Keratinocyte (primary cell): Measurements from ENCODE around the gene DGKI. TPM values are rescaled to one million over a fixed set of nuclear protein-coding genes. Genes with fewer than 3 reads are reported as not detected.
A peak's percentile ranks its signal among the peaks of the same experiment; 100 is the strongest.

ENCODE experiments used
- DNase-seq: peaks from one replicate; pipeline ENCODE4 v3.0.0-alpha.2; 2011; ENCODE audit warnings: low read depth, missing footprints, low spot score
- FAIRE-seq: peaks from 2 replicates; lab custom pipeline; 2011; peaks lifted over from hg19 to GRCh38; lab: Jason Lieb, UNC
- H2AFZ ChIP-seq: 2 replicates; pipeline ENCODE4 v1.6.0; 2012; ENCODE audit warnings: low read length, control low read depth, inconsistent platforms; ENCODE audit not compliant: control insufficient read depth
- H3K27ac ChIP-seq: 2 replicates; pipeline ENCODE4 v1.5.1; 2011; ENCODE audit warnings: low read length; ENCODE audit not compliant: control insufficient read depth, insufficient read depth
- H3K27me3 ChIP-seq: 3 replicates; pipeline ENCODE4 v1.6.0; 2011; ENCODE audit warnings: low read length; ENCODE audit not compliant: control insufficient read depth, insufficient read depth; ENCODE audit errors: extremely low read depth
- H3K36me3 ChIP-seq, 2 experiments: 2 replicates in 1 of 2; 3 replicates in 1 of 2; pipeline ENCODE4 v1.5.1; 2011; ENCODE audit warnings: low read length in 2 of 2, mild to moderate bottlenecking in 1 of 2; ENCODE audit not compliant: control insufficient read depth in 2 of 2, insufficient read depth in 2 of 2; ENCODE audit errors: extremely low read depth in 1 of 2
- H3K4me1 ChIP-seq: 3 replicates; pipeline ENCODE4 v1.5.1; 2011; ENCODE audit warnings: low read length; ENCODE audit not compliant: control insufficient read depth, insufficient read depth; ENCODE audit errors: extremely low read depth
- H3K4me2 ChIP-seq: 3 replicates; pipeline ENCODE4 v1.6.0; 2011; ENCODE audit warnings: low read depth, low read length; ENCODE audit not compliant: control insufficient read depth, insufficient read depth; ENCODE audit errors: extremely low read depth
- H3K4me3 ChIP-seq, 3 experiments: fragments of 200-600 bp in 1 of 3; sonication (generic) in 1 of 3; 2 replicates in 2 of 3; 3 replicates in 1 of 3; pipeline ENCODE4 v1.5.1; 2011 to 2016; ENCODE audit warnings: low read length in 3 of 3, mild to moderate bottlenecking in 3 of 3, control low read depth in 2 of 3, inconsistent platforms in 1 of 3, low read depth in 1 of 3, mixed read lengths in 1 of 3, mixed run types in 1 of 3, moderate library complexity in 1 of 3; ENCODE audit not compliant: control insufficient read depth in 2 of 3, insufficient read depth in 2 of 3; ENCODE audit errors: extremely low read depth in 1 of 3
- H3K79me2 ChIP-seq: 2 replicates; pipeline ENCODE4 v1.6.0; 2012; ENCODE audit warnings: low read length; ENCODE audit not compliant: control insufficient read depth, insufficient read depth
- H3K9ac ChIP-seq: 3 replicates; pipeline ENCODE4 v1.6.0; 2011; ENCODE audit warnings: low read length; ENCODE audit not compliant: control insufficient read depth, insufficient read depth; ENCODE audit errors: extremely low read depth
- H3K9me1 ChIP-seq: 3 replicates; pipeline ENCODE4 v1.6.0; 2011; ENCODE audit warnings: low read length; ENCODE audit not compliant: control insufficient read depth, insufficient read depth; ENCODE audit errors: extremely low read depth
- H3K9me3 ChIP-seq: 2 replicates; pipeline ENCODE4 v1.5.1; 2012; ENCODE audit warnings: low read depth, low read length; ENCODE audit not compliant: control insufficient read depth
- H4K20me1 ChIP-seq: 3 replicates; pipeline ENCODE4 v1.6.0; 2011; ENCODE audit warnings: low read length; ENCODE audit not compliant: control insufficient read depth, insufficient read depth; ENCODE audit errors: extremely low read depth
- CTCF ChIP-seq, 3 experiments: IDR thresholded peaks in 1 of 3; conservative IDR thresholded peaks in 1 of 3; optimal IDR thresholded peaks in 1 of 3; 2 replicates in 2 of 3; 3 replicates in 1 of 3; pipeline versions ENCODE3 to v1.5.1; 2011; ENCODE audit warnings: low read length in 3 of 3, mild to moderate bottlenecking in 3 of 3, moderate library complexity in 2 of 3, control low read depth in 1 of 3, inconsistent platforms in 1 of 3; ENCODE audit not compliant: insufficient read depth in 2 of 3; ENCODE audit errors: extremely low read depth in 1 of 3
- EZH2 ChIP-seq: IDR thresholded peaks from one replicate; pipeline ENCODE4 v1.6.1; 2012; ENCODE audit warnings: inconsistent platforms, mild to moderate bottlenecking, low read length, moderate library complexity
- dilution Hi-C: fragments of 300-500 bp; cut with MboI; formaldehyde crosslinking; loops from one replicate; pipeline ENCODE4 v1.7.0; 2020; ENCODE audit warnings: low sequenced_read_pairs; ENCODE audit not compliant: extremely low pct_ligation_motif_present
- polyA plus RNA-seq, 5 experiments: library from polyadenylated mRNA; depleted of rRNA in 3 of 5; stranded (reverse) in 3 of 5; stranded (forward) in 1 of 5; unstranded in 1 of 5; fragments of >200 nt; gene quantifications; 1 replicate in 1 of 5; 2 replicates in 3 of 5; 3 replicates in 1 of 5; pipeline versions ENCODE4 v1.2.1 to v1.2.3, GENCODE V29; 2011 to 2012; ENCODE audit warnings: missing spikeins in 2 of 5, low read depth in 1 of 5, low replicate concordance in 1 of 5

Gene DGKI
- polyA plus RNA-seq, 1 donor (not counting 4 experiments of a cell fraction or from before 2014, with no cell fraction given): 0.14 TPM

GRCh38 chr7:137513091-137513490 lies 333.7 kb downstream of the DGKI start:
- Histone ChIP-seq H3K4me2 (no peak overlapping the region), H3K27ac (no peak overlapping the region), H2AFZ (peak overlapping the region; percentile 14), H3K4me1 (peaks cover 9% of the 10 kb centered on the region), H3K36me3 (no peaks in the 10 kb centered on the region), H3K9me3 (no peaks in the 10 kb centered on the region), H3K9me1 (no peaks in the 10 kb centered on the region), H3K9ac (no peak overlapping the region), H4K20me1 (no peaks in the 10 kb centered on the region), H3K4me3 (no peak overlapping the region), H3K79me2 (no peaks in the 10 kb centered on the region), H3K27me3 (no peaks in the 10 kb centered on the region)
- TF ChIP-seq CTCF (optimal IDR thresholded peaks at IDR 0.05 in 1 of 3, IDR thresholded peaks at IDR 0.05 in 1 of 3, conservative IDR thresholded peaks at IDR 0.05 in 1 of 3; ENCODE audit: extremely low read depth in 1 of 3, insufficient read depth in 2 of 3, low read length in 3 of 3) (no peak), EZH2 (no peak)
- DNase-seq: no peak
- no peak for FAIRE-seq
- dilution Hi-C loops: no loop called here

GRCh38 chr7:137507096-137507495 lies 339.7 kb downstream of the DGKI start:
- no peak for DNase-seq
- Histone ChIP-seq H3K79me2 (no peaks in the 10 kb centered on the region), H3K36me3 (no peaks in the 10 kb centered on the region), H3K4me1 (peaks cover 9% of the 10 kb centered on the region), H3K27ac (no peak overlapping the region), H3K4me3 (no peak overlapping the region), H3K4me2 (no peak overlapping the region), H3K9ac (no peak overlapping the region), H4K20me1 (no peaks in the 10 kb centered on the region), H3K9me3 (no peaks in the 10 kb centered on the region), H3K9me1 (no peaks in the 10 kb centered on the region), H2AFZ (no peak overlapping the region), H3K27me3 (no peaks in the 10 kb centered on the region)
- dilution Hi-C loops: no loop called here
- FAIRE-seq: no peak
- TF ChIP-seq EZH2: no peak
- no peak for TF ChIP-seq CTCF (optimal IDR thresholded peaks at IDR 0.05 in 1 of 3, IDR thresholded peaks at IDR 0.05 in 1 of 3, conservative IDR thresholded peaks at IDR 0.05 in 1 of 3; ENCODE audit: extremely low read depth in 1 of 3, insufficient read depth in 2 of 3, low read length in 3 of 3)
